AG09319 (cell line): Measurements from ENCODE around the gene CLPTM1L.

Experiments used
- DNase-seq: peaks from one replicate; pipeline ENCODE4 v3.0.0-alpha.2; 2010; ENCODE audit warnings: low read depth; ENCODE audit errors: extremely low read depth
- CTCF ChIP-seq: IDR thresholded peaks from 2 replicates; pipeline ENCODE4 v1.5.1; 2011; ENCODE audit warnings: low read depth, mild to moderate bottlenecking, inconsistent platforms, low read length, moderate library complexity

The CLPTM1L gene

DNA sequence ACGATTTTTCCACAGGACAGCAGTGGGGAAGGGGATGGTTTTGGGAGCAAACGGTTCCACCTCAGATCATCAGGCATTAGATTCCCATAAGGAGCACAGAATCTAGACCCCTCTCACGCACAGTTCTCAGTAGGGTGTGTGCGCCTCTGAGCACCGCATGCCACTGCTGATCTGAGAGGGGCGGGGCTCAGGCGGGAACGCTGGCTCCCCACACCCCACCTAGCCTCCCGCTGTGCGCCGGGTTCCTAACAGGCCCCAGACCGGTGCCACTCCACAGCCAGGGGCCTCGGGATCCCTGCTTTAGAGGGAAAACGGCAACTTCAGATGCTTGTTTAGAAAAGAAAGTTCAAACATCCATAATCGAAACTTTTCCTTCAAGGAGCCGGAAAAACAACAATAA is 70.4 kb downstream of the CLPTM1L start:
- no peak for TF ChIP-seq CTCF
- DNase-seq: no peak

DNA sequence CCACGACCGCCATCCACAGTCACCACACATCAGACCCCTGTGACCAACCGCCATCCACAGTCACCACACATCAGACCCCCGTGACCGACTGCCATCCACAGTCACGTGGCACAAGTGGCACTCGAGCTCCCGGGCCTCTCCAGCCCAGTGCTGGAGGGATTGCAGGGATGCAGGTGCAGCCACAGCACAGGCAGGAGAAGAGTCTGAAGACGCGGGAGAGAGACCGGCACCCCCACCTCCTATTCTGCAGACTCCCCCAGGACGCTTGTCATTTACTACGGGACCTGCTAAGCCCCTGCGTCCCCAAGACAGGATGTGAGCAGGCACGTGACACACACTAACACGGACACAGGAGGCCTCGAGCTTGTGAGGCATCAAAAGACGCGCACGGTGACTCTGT is 71.2 kb downstream of the CLPTM1L start:
- no peak for DNase-seq
- TF ChIP-seq CTCF: no peak

- DNase-seq: no peak
- no peak for TF ChIP-seq CTCF
Measured at GRCh38 chr5:1272201-1272600, 72.7 kb downstream of the CLPTM1L start.

GRCh38 chr5:1270933-1271914 is 73.7 kb downstream of the CLPTM1L start:
- TF ChIP-seq CTCF: no peak
- no peak for DNase-seq

- no peak for DNase-seq
- TF ChIP-seq CTCF: no peak
Measured at GRCh38 chr5:1270426-1270825, 74.5 kb downstream of the CLPTM1L start.

DNA sequence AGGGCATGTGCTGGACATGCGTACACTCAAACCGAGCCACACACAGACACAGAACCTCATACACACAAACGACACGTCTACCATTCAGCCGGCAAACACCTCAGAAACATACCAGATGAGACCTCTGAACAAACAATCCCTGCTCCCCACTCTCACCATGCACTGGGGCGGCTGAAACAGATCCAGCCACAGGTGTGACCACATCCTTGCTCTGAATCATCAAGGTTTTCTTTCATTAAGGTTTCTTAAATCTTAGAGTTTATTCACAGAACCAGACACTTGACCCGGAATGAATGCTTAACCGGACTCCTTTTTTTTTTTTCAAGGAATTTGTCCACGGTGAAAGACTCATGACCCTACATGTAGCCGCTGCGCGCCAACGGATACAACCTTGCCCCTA is 76.2 kb downstream of the CLPTM1L start:
- no peak for DNase-seq
- no peak for TF ChIP-seq CTCF

DNA sequence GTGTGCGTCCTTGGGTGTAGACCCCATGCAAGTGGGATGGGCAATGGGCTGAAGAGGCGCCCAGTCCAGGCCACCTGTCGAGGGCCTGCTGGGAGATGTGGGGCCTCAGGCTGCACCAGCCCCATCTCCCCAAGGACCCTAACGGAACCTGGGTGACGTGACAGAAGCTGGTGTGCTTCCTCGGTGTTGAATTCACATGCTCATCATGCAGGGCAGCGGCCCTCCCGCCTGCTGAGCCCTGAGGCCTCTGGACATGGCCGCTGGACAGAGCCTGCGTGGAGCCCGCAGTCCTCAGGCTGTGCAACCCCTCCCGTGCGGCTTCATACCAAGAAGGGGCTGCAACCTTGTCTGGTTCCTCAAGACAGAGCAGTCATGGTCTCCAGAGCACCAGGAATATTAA is 76.8 kb downstream of the CLPTM1L start:
- no peak for TF ChIP-seq CTCF

More for the DNA sequence above, 76.8 kb downstream of the CLPTM1L start:
- no peak for DNase-seq
